Astrocyte (in vitro differentiated cells and primary cell): ENCODE results near the gene LEO1.

ENCODE experiments used
- EZH2 ChIP-seq: IDR thresholded peaks from 2 replicates; pipeline ENCODE4 v1.6.1; 2012; ENCODE audit warnings: mild to moderate bottlenecking, low read length, inconsistent platforms; ENCODE audit not compliant: insufficient read depth
- TF ChIP-seq, protein P1 (sequence below): IDR thresholded peaks from 2 replicates; pipeline ENCODE4 v1.5.1; 2011; ENCODE audit warnings: low read depth, mild to moderate bottlenecking, inconsistent platforms, low read length, moderate library complexity; ENCODE audit not compliant: insufficient read depth

- TF ChIP-seq, protein P1, sequence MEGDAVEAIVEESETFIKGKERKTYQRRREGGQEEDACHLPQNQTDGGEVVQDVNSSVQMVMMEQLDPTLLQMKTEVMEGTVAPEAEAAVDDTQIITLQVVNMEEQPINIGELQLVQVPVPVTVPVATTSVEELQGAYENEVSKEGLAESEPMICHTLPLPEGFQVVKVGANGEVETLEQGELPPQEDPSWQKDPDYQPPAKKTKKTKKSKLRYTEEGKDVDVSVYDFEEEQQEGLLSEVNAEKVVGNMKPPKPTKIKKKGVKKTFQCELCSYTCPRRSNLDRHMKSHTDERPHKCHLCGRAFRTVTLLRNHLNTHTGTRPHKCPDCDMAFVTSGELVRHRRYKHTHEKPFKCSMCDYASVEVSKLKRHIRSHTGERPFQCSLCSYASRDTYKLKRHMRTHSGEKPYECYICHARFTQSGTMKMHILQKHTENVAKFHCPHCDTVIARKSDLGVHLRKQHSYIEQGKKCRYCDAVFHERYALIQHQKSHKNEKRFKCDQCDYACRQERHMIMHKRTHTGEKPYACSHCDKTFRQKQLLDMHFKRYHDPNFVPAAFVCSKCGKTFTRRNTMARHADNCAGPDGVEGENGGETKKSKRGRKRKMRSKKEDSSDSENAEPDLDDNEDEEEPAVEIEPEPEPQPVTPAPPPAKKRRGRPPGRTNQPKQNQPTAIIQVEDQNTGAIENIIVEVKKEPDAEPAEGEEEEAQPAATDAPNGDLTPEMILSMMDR, result no peak
- no peak for TF ChIP-seq EZH2
Observed at GRCh38 chr15:52020221-52021085, 48.9 kb upstream of the LEO1 start.
